GM21576 (cell line): ENCODE data around the gene SH3BP1.
"Not testable (repeated sequence)": the region's sequence is repeated elsewhere in the genome, so short reads cannot be mapped to it uniquely, and the experiment has no call there.

Experiments
- ATAC-seq: cut with Tn5 transposase; IDR thresholded peaks from one replicate; pipeline ENCODE4 v1.9.1; 2021; ENCODE audit warnings: mild to moderate bottlenecking, moderate library complexity; ENCODE audit not compliant: unreplicated experiment

The SH3BP1 gene, protein sequence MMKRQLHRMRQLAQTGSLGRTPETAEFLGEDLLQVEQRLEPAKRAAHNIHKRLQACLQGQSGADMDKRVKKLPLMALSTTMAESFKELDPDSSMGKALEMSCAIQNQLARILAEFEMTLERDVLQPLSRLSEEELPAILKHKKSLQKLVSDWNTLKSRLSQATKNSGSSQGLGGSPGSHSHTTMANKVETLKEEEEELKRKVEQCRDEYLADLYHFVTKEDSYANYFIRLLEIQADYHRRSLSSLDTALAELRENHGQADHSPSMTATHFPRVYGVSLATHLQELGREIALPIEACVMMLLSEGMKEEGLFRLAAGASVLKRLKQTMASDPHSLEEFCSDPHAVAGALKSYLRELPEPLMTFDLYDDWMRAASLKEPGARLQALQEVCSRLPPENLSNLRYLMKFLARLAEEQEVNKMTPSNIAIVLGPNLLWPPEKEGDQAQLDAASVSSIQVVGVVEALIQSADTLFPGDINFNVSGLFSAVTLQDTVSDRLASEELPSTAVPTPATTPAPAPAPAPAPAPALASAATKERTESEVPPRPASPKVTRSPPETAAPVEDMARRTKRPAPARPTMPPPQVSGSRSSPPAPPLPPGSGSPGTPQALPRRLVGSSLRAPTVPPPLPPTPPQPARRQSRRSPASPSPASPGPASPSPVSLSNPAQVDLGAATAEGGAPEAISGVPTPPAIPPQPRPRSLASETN

GRCh38 chr22:37639070-37639760 lies at the start of gene SH3BP1:
SH3BP1 (plus strand) TSS chr22:37639669; CDS start chr22:37639788, 119 bp downstream.
- ATAC-seq, result no peak

DNA sequence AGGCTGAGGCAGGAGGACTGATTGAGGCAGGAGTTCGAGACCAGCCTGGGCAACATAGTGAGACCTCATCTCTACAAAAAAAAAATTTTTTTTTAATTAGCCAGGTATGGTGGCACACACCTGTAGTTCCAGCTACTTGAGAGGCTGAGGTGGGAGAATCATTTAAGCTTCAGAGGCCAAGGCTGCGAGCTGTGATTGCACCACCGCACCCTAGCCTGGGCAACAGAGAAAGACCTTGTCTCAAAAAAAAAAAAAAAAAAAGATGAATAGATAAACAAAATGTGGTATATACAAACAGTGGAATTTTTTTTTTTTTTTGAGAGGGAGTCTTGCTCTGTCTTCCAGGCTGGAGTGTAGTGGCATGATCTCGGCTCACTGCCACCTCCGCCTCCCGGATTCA lies 48.4 kb upstream of the SH3BP1 start:
- not testable (repeated sequence) for ATAC-seq

DNA sequence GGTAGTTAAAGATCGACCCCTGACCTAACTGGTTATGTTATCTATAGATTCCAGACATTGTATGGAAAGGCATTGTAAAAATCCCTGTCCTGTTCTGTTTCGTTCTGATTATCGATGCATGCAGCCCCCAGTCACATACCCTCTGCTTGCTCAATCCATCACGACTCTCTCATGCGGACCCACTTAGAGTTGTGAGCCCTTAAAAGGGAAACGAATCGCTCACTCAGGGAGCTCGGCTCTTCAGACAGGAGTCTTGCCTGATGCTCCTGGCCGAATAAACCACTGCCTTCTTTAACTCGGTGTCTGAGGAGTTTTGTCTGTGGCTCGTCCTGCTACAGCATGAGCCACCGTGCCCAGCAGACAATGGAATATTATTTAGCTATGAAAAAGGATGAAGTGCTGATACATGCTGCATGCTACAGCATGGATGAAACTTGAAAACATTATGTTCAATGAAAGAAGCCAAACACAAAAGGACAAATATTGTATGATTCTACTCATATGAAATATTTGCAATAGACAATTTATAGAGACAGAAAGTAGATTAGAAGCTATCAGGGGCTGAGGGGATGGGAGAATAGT lies 47.6 kb upstream of the SH3BP1 start:
- ATAC-seq, result no peak

DNA sequence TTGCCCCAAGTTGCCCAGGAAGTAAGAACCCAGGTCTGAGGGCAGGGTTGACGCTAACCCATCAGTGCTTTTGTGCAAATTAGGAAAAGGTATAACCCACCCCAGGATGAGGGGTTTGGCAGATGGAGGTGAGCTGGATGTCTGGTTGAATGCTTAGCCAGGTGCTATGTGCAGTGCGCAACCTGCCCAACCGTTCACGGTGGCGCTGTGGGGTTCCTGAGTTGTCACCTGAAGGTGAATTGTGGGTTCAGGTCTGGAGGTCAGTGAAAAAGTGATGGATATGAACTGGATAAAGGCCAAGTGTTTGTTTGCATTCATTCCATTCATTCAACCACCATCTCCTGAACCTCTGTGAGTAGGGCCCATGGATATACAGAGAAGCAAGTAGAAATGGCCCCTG lies 45.2 kb upstream of the SH3BP1 start:
- ATAC-seq, result no peak

DNA sequence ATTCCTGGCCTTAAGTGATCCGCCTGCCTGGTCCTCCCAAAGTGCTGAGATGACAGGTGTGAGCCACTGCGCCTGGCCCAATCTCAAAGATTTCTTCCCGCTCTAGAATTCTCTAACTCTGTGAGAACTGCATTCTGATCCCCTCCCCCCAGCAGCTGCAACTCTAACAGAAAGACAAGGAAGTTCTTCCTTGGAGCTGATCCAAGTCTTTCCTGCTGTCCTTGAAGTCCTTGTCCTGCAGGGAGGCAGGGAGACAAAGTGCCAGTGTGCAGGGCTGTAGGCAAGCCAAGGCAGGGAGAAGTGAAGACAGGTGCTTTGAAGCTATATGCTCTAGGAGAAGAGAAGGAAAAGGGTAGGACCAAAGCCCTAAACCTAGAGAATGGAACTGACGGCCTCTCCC lies 40.3 kb upstream of the SH3BP1 start:
- no peak for ATAC-seq

GRCh38 chr22:37601203-37601539 lies 38.3 kb upstream of the SH3BP1 start:
- no peak for ATAC-seq

DNA sequence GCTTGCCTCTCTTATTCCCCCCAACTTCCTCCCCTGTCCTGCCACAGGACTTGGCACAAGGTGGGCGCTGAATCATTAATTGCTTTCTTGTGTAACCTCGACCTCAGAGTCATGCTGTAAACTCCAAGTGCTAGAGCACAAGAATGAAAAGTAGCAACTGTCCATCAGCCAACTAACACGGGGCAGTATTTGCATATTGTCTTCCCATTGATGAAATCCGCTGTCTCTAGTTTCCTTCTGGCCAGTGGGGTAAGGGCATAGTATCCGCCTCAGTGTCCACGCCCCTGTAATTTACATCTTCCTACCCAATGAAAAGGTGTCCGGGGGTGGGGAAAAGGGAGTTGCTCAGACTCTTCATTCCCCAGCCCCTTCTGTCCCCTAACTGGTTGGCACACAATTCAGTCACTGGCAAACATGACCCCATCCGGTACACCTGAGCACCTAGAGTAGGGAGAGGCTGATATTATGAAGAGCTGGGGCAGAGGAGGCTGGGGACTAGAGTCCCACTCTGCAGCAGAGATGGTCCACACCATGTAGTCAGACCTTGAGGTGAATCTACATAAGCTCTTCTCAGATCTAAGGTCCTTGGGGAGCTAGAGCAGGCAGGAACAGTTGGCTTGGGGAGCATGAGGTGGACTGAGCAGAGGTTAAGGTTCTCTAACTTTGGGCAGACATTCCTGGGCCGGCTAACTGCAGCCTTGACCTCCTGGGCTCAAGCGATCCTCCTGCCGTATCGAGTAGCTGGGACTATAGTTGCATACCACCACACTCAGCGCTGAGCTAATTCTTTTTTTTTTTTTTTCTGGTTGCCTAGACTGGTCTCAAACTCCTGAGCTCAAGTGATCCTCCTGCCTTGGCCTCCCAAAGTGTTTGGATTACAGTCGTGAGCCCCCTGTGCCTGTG lies 37.7 kb upstream of the SH3BP1 start:
- no peak for ATAC-seq

DNA sequence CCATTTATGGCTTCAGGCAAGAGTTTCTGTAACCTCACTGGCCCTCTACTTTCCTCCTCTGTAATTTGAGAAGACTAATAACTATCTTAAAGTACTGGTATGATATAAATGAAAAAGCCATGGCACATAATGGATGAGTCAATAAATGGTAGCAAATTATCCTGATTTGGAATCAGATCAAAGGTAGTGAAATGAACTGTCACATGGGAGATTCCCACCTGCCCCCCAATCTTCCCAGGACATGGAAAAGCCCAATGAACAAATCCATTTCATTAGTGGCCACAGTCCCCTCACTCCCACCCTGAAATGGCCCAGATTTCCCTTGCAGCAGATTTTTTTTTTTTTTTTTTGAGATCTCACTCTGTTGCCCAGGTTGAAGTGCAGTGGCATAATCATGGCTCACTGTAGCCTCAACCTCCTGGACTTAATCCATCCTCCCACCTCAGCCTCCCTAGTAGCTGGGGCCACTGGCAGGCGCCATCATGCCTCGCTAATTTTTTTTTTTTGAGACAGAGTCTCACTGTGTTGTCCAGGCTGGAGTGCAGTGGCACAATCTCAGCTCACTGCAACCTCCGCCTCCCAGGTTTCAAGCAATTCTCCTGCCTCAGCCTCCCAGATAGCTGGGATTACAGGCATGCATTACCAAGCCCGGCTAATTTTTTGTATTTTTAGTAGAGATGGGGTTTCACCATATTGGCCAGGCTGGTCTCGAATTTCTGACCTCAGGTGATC lies 36.8 kb upstream of the SH3BP1 start:
- not testable (repeated sequence) for ATAC-seq

DNA sequence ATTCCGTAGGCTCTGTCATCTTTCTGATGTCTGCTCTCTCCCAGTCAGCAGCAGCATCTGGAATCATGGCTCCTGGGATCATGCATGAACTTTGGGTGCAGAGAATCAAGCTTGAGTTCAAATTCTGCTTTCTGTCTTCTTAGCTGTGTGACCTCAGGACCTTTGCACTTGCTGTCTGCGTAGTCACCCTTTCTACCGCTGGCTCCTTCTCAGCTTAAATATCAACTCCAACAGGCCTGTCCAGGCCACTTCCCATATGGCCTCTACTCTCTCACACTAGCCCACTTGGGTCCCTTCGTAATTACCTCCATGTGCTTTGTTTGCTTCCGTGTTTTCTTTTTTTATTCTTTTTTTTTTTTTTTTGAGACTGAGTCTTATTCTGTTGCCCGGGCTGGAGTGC lies 35.4 kb upstream of the SH3BP1 start:
- ATAC-seq, result no peak

DNA sequence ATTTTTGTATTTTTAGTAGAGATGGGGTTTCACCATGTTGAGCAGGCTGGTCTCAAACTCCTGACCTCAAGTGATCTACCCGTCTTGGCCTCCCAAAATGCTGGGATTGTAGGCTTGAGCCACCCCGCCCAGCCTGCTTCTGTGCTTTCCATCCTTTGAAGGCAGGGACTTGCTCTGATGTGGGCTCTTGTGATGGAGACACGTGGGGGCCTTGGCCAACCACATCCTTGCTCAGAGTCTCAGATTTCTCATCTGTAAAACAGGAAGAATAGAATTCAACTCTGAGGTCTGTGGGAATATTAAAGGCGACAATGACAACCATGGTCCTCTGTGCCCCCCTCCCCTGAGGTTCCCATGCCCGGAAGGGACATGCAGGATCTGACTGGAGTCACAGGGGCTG lies 34.6 kb upstream of the SH3BP1 start:
- no peak for ATAC-seq

- no peak for ATAC-seq
These were observed 32.2 kb upstream of the SH3BP1 start for GRCh38 chr22:37607010-37607934.

DNA sequence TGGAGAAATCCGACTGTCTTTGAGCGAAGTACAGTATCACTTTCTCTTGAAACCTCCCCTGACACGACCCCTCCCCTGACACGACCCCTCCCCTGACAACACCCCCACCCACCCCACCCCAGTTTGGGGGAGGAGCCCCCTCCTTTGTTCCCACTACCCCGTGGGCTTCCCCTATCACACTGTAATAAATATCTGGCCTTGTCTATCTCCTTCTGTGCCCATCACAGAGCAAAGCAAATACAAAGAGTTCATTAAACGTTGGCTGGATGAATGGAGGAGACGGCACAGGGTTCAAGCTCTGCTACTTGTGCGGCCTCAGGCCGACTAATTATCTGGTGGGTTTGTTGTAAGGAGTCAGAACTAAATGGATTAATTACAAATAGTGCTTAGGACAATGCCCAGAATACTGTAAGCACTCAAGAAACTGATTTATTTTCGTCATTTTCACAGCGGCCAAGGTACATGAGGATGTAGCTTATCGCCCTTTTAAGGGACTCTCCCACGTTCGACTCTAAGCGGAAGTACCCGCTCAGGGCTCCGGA lies 31.5 kb upstream of the SH3BP1 start:
- ATAC-seq, result peak; percentile 2

GRCh38 chr22:37608477-37609239 lies 30.8 kb upstream of the SH3BP1 start, which contains the start of gene GGA1:
GGA1 (plus strand) TSS chr22:37608834; CDS start chr22:37608861, 27 bp downstream.
- peak; percentile 70 for ATAC-seq

DNA sequence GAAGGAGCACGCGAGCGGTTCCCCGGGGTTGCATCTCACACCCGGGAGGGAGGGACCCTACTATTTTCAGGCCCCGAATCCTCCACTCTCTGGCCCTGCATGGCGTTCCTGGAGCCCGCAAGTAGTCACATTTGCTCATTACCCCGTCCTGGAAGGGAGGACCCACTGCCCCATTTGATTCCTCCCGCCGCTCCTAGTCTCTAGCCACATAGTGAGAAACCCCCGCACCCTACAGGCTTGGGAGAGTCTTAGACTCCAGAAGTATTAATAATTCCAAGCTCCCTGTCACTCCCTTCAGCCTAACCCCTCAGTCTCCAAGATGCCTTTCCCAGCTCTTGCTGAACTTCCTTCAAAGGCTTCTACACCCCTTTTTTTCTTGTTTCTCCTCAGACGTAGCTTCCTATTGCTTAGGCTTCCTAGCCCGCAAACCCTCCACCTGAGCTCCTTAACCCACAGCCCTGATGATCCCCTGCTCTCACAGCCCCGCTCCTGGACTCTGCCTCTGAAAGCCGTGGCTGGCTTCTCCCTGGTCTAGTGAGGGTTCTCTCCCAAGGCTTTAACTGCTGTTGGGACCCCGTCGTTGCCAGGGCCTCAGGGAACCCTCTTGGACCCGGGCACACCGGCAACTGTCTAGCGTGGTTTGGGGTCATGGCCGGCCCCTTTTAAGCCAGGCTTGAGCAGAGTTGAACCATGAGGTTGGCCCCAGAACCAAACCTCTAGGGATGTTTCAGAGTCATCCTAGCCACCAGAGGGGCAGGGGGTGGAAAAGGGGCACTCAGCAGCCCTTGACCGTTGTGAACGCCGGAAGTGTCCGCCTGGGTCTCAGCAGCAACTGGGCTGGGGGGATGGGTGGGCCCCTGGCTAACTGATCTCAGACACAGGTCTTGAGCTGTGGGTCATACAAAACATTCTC lies 30.0 kb upstream of the SH3BP1 start:
- ATAC-seq, result no peak

GRCh38 chr22:37610153-37610475 lies 29.4 kb upstream of the SH3BP1 start:
- ATAC-seq, result not testable (repeated sequence)

- no peak for ATAC-seq
These were observed 28.9 kb upstream of the SH3BP1 start for GRCh38 chr22:37610480-37611129.
